Activated CD4-positive, CD25-positive, alpha-beta regulatory T cell (primary cell): ENCODE results near the gene TMEM168.
"Not testable (repeated sequence)": the region's sequence is repeated elsewhere in the genome, so short reads cannot be mapped to it uniquely, and the experiment has no call there.

ENCODE experiments used
- DNase-seq, 4 experiments: peaks; one replicate each; lab custom pipeline; 2025; lab: John Stamatoyannopoulos, UW

The TMEM168 gene

GRCh38 chr7:112789817-112790585, at the start of gene TMEM168:
TSS of gene TMEM168 (minus strand) at chr7:112790393. CDS start at chr7:112784825, 5,568 bp downstream.
- DNase-seq: peak; percentile 73 to 77 (median 74)

- not testable (repeated sequence) for DNase-seq
Measured at GRCh38 chr7:112835928-112836327, 45.7 kb upstream of the TMEM168 start.

- no peak for DNase-seq
Measured at GRCh38 chr7:112833082-112833481, 42.9 kb upstream of the TMEM168 start.

- no peak for DNase-seq
Measured at GRCh38 chr7:112830769-112831168, 40.6 kb upstream of the TMEM168 start.

GRCh38 chr7:112828696-112829095, 38.5 kb upstream of the TMEM168 start:
- no peak for DNase-seq

GRCh38 chr7:112821345-112821744, 31.2 kb upstream of the TMEM168 start:
- no peak for DNase-seq

- no peak for DNase-seq
Measured at GRCh38 chr7:112819536-112819935, 29.3 kb upstream of the TMEM168 start.

- DNase-seq: no peak
Measured at GRCh38 chr7:112806156-112806555, 16.0 kb upstream of the TMEM168 start.

- DNase-seq: no peak
Measured at GRCh38 chr7:112802406-112802805, 12.2 kb upstream of the TMEM168 start.

GRCh38 chr7:112800486-112800885, 10.3 kb upstream of the TMEM168 start:
- DNase-seq: no peak

GRCh38 chr7:112799448-112800120, 9.4 kb upstream of the TMEM168 start:
- no peak for DNase-seq

GRCh38 chr7:112798274-112799159, 8.3 kb upstream of the TMEM168 start:
- no peak for DNase-seq

GRCh38 chr7:112796552-112796951, 6.4 kb upstream of the TMEM168 start:
- not testable (repeated sequence) for DNase-seq

GRCh38 chr7:112792441-112792840, 2.2 kb upstream of the TMEM168 start:
- DNase-seq: no peak

GRCh38 chr7:112791465-112792168, 1.4 kb upstream of the TMEM168 start:
- no peak for DNase-seq

GRCh38 chr7:112790586-112791003, 402 bp upstream of the TMEM168 start:
- no peak for DNase-seq

GRCh38 chr7:112789453-112789816, 758 bp downstream of the TMEM168 start:
- no peak for DNase-seq

GRCh38 chr7:112788778-112789343, 1.3 kb downstream of the TMEM168 start:
- DNase-seq: no peak

- DNase-seq: no peak
Measured at GRCh38 chr7:112784603-112785002, 5.6 kb downstream of the TMEM168 start.

GRCh38 chr7:112782498-112782897, 7.7 kb downstream of the TMEM168 start:
- DNase-seq: no peak

- no peak for DNase-seq
Measured at GRCh38 chr7:112781558-112781957, 8.6 kb downstream of the TMEM168 start.
